Endothelial cell of coronary artery (primary cell): ENCODE measurements around the gene RAC2. TPM values are rescaled to one million over a fixed set of nuclear protein-coding genes. Genes with fewer than 3 reads are reported as not detected.

ENCODE experiments used
- total RNA-seq: library from RNA; depleted of rRNA; stranded (reverse); fragments of >200 nt; gene quantifications from 2 replicates; pipeline ENCODE4 v1.2.3, GENCODE V29; 2014

Gene RAC2
- 20.8 and 30.0 TPM in 2 replicates for total RNA-seq

GRCh38 chr22:37244114-37244921 is at the start of gene RAC2:
RAC2 (minus strand) TSS chr22:37244269; CDS start chr22:37244148, 121 bp downstream.

GRCh38 chr22:37282385-37282677 is 38.3 kb upstream of the RAC2 start, which contains the start of gene CYTH4:
CYTH4 (plus strand) TSS chr22:37282508; CDS start chr22:37282570, 62 bp downstream.

GRCh38 chr22:37212174-37212906 is 31.7 kb downstream of the RAC2 start, which contains the start of gene SSTR3:
SSTR3 (minus strand) TSS chr22:37212477; CDS start chr22:37207803, 4,674 bp downstream.

GRCh38 chr22:37187891-37188761 is 55.9 kb downstream of the RAC2 start, which contains the start of gene C1QTNF6:
C1QTNF6 (minus strand) TSS chr22:37188247; CDS start chr22:37188213, 34 bp downstream.

Other genes with a start within 250 kb of the RAC2 start
- 41.9 and 54.2 TPM in 2 replicates for gene TST, start 224.8 kb downstream of the RAC2 start, total RNA-seq
- 95.5 and 117 TPM in 2 replicates for gene MPST, start 224.5 kb downstream of the RAC2 start, total RNA-seq
- 31.2 and 34.5 TPM in 2 replicates for gene KCTD17, start 192.5 kb downstream of the RAC2 start, total RNA-seq
- gene TMPRSS6, start 134.6 kb downstream of the RAC2 start, total RNA-seq: not detected in 2 replicates
- gene IL2RB, start 94.4 kb downstream of the RAC2 start, total RNA-seq: not detected in 2 replicates
- gene C1QTNF6, start 56.0 kb downstream of the RAC2 start, total RNA-seq: 5.2 and 15.8 TPM in 2 replicates
- gene SSTR3, start 31.8 kb downstream of the RAC2 start, total RNA-seq: not detected in 2 replicates
- gene CYTH4, start 38.2 kb upstream of the RAC2 start, total RNA-seq: 0.09 and 0.28 TPM in 2 replicates
- gene ELFN2, start 183.2 kb upstream of the RAC2 start, total RNA-seq: 0.09 and 0.47 TPM in 2 replicates
- gene MFNG, start 242.1 kb upstream of the RAC2 start, total RNA-seq: 73.4 and 104 TPM in 2 replicates